GM21367 (cell line): ENCODE data around the gene TMEM117.

Experiments
- ATAC-seq: cut with Tn5 transposase; IDR thresholded peaks from one replicate; pipeline ENCODE4 v1.9.1; 2021; ENCODE audit not compliant: unreplicated experiment

TMEM117 gene

DNA sequence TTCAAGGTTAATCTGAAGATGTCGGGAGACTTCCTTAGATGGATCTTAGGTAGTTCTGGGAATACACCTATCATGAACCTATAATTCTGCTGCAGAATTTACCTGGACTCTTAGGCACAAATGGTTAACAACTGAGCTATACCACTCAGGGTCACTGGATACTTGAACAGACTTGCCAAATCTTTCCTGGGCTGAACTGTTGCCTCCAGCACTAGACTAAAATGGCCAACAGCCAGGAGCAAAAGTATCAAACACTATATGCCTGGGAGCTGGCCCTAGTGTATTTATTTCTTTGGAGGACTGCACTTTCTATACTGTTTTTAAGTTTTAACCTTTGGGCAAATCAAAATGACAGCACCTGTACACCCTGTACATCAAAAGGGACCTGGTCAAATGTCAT lies 252.8 kb downstream of the TMEM117 start:
- no peak for ATAC-seq

DNA sequence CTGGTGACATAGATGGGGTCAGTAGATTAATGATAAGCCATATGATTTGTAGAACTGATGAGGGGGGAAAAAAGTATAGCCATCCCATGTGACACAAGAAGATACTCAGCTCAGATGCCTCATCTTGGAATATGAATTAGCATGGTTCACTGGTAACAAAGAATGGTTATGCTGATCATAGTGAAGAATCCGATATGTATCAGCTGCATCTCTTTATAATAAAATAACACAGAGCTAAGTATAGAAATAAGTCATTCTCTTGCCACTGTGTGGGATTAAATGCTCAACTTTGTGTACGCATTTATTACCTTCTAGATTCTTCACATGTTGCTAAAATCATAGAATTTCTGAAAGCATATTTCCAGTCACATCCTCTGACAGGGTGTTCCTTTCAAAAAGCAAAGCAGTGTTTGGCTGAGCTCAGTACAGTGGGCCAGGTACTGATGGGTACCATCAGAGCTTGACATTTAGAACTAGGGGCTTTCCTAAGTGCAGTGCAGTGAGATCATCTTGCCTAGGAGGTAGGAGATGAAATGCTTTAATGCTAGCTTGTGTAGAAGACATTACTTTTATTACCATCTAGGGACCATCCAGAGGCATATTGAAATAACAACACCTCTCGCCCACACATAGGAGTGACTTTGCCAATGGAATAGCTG lies 256.2 kb downstream of the TMEM117 start:
- no peak for ATAC-seq

DNA sequence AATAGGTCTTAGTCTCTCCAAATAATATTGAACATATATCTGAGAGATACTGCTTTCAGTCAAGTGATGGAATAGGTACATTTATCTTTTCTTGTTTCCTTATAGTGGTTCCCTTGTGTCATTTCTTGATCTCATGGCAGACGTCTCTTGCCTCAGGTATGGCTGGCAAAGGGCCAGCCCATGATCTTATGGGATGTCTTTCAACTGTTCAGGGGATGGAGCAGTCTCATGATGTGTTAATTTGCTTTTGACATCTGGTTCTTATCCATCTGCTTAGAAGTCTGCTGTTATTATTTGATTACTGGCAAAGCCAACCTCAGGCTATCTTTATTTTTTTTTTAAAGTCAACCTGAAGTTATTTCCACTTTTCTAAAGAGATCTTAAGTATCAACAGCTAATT lies 262.9 kb downstream of the TMEM117 start:
- ATAC-seq, result no peak

DNA sequence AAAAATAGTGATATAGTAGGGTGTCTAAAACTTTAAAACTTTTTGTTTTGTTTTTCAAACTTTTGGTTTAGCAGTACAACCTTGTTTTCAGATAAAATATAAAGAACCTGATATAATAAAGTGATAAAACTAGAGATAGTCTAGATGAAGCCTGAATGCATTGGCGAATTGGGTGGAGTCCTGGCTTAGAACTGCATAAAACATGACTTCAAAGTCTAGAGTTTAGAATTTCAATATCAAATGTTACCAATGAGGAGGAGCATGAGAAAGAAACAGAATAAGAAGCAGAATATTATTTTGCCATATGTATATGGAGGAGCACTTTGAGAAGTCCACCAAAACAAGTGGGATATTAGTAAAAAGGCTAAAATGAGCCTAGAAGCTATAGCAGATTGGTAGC lies 263.6 kb downstream of the TMEM117 start:
- no peak for ATAC-seq

DNA sequence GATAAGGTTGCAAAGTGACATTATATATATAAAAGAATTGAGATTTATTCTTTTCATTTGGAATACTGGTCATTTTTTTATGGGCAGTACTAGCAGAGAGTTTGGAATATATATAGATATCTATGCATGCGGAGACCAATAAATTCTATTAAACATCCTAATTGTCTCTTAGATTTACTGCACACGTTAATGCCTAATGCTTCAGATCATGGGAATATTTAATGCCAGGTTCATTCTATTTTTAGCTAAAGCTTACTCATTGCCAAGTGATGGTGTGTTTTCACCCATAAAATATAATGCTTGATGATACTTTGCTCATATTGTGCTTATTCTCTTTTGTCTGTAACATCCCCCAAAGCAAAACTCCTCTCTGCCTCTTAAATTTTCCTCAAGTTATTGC lies 264.4 kb downstream of the TMEM117 start:
- ATAC-seq, result no peak

DNA sequence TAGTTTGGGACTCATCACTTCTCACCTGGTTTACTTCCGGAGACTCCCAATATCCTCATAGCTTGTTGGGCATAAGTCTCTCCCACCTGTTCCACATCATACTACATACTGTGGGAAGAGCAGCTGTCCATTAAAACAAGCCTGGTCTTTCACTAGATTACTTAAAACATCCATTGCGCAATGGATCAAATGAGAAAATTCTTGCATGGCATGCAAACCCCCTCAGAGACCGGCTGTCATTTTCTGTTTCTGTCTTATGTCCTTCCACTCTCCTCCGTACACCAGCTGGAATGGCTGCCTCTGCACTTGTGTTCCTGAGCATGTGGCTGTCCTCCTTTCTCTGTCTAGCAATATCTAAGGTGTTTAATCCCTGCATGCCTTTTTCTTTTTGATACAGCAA lies 265.6 kb downstream of the TMEM117 start:
- ATAC-seq, result no peak

DNA sequence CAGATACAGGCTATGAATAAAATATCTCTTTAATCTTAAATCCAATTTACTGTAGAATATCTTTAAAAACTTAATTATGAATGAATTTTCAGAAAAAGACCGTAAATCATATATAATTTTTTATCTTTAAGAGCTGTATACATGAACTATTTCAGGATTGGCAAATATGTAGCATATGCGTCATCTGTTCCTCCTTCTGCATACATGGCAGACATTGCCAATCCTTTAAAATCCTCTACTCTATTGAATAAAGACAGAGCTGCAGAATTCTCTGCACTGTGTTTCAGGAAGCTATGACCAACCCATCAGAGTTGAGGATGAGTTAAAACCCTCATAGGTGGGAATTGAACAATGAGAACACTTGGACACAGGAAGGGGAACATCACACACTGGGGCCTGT lies 279.0 kb downstream of the TMEM117 start:
- ATAC-seq, result no peak

DNA sequence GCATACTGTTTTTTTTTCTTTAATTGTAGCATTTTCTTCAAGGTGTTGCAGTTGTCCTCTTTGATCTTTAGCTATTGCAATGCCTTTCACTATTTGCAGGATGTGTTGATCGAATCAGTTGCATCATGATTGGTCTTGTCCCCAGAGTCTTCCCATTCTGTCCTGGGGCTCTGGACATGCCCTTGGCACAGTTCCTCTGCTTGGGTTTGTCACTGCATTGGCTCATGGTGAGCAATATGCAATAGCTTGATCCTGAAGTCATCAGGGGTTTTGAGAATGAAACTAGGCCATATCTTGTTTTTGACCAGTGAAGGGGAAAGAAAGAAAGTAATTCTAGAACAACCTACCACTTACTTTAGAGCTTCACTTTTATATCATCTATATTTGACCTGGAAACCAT lies 281.5 kb downstream of the TMEM117 start:
- no peak for ATAC-seq

DNA sequence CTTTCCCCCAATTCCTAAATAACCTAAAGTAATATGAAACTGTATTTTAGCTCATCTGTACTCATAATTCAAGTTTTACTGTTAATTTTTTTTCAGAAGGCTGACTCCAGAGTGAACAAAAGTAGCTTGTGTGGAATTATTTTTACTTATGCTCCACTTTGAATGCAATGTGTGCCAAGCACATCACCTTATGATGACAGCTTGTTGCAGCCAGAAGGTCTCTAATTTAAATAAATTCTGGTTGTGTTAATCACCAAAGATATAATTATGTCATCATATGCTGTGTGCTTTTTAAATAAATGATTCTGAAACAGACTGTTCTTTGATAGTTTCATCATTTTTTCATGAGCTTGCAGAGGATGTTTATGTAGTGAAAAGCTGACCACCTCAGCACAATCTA lies 283.1 kb downstream of the TMEM117 start:
- no peak for ATAC-seq

DNA sequence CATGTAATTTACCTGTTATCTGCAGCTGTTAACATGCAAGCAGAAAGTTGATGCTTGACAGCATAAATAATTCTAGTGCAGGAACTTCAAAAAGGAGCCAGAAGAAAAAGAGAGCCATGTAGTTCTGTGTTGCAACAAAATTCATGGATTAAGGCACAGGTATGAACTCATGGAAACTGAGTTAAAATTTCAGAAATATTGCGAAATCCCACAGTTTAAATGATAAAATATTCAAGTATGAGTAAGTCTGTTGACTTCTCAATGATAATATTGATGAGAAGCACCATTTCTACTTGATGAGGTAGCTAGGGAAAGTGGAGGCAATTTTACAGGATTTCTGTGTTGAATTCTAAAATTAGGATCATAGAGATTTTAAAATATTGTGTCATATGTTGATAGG lies 290.9 kb downstream of the TMEM117 start:
- no peak for ATAC-seq

DNA sequence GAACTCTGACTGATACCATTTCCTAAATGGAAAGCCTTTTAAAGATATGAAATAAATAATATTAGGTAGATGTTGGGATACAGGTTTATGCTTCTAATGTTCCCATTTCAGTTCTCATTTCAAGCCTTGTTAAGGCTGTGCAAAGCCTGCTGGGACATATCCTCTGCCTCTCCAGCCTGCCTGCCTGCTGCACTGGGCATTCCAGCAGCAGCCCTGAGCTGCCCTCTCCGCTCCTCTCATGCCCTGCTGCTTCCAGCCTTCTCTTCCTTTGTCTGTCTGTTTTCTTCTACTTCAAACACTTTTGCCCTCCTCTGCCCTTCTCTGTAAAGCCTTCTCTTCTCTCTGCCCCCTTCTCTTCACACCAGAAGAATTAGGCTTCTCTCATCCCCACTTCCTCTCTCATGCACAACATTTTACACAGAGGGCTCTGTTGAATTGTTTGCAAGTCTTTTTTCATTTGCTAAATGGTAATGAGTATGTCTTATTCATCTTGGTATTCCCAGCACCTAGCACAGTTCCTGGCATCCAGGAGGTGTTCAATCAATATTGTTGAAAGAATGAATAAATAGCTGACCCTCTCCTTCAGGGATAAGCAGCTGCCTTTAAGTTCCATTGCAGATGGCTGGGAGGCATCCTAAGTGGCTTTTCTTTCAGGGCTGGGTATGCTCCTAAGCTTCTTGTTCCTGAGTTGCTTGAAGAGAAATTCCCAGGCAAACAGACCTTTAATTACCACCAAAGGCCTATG lies 292.3 kb downstream of the TMEM117 start:
- no peak for ATAC-seq

DNA sequence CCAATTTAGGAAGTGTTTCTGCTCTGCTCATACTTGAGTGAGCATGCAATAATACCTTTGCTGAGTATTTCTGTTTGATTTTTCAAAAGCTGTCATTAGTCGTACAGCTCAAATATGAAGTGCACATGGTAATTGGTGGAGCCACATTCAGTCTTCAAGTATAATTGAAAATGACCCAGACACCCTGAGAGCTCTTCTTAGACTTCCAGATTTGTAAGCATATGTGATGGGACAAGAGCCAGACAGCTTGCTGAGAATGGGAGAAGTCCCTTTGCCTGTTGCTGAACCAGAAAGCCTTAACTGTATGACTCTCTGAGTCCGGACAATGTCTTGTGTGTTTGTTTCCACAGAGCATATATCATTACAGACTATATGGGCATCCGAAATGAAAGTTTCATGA lies 307.3 kb downstream of the TMEM117 start:
- ATAC-seq, result no peak

DNA sequence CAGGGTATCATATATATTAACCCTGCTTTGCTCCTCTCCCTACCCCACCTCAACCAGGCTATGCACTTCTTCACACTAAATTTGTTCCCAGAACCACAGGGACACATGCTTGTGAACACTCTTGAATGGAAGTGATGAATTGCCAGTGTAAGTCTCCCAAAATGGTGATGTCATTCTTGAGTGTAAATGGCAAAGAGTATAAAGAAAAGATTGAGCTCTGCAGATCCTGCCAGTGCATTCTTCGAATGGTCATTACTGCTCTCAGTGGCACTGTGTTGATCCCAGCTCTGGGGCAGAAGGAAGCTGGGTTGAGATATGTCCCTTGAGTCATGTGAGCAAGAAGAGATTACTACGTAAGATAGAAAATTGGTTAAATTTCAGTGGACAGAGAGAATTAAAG lies 313.1 kb downstream of the TMEM117 start:
- ATAC-seq, result no peak

DNA sequence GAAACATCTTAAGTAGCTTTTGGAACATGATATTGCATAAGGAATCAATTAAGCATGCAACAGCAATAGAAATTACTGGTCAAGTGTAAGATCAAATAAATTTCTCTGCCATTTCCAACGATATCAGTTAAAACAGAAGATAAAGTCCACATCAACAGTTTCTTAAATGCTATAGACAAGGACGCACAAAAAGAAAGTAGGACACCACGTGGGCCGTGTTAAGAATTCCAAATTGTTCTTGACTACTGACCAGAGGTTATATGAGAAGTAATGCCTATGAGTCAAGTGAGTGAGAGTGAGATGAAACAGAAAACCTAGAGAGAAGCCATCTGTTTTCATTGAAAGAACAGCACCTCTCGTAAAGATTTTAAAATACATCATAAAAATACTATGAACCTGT lies 318.2 kb downstream of the TMEM117 start:
- ATAC-seq, result no peak

DNA sequence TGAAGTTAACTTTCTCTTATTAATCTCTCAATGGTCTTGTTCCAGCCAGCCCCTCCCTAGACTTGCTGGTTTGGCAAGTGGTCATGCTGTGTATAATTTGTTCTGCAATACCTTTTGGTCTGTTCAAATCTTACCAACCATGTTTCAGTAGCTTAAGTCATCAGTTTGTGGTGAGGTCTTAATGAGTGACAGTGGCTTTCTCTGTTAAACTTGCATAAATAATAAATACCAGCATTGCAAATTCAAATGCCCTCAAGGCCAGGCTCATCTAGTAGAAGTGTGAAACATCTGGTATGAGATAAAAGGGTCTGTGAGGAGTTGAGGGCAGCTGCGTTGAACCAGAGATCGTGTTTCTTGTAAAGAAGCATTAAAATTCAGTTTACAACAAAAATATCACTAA lies 319.5 kb downstream of the TMEM117 start:
- ATAC-seq, result no peak

DNA sequence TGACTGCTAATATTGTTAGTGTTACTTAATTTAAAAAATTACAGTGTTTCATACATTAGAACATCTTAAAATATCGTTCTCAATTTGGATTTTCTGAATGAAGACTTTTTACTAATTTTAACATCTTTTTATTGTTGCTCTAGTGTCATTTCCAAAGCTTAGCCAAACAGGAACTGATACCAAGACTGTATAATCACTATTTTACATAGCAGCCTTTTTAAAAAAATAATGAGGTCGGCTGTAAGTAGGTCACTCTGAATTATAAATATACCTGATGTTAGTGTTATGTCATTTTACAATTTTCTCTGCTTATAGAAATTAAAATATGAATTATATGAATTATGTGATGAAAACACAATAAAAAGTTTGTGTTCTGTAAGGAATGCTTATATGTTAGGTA lies 321.5 kb downstream of the TMEM117 start:
- peak; percentile 96 for ATAC-seq

DNA sequence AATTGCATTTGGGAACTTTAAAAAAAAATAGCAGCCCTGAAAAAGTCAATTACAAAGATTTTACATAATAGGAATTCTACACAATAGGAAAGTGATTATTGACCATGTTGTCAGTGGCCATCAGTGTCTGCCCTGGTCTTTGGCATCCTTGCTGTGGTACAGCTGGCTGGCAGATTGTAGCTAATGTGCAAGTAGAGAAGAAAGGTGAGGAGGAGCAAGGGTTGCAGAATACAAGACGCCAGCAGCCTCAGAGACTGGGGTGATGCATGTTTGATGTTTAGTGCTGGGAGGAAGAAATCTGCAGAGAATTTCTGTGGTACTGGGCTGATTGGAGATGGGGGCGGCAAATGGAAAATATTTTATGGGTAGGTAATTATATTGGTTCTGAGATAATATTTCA lies 322.9 kb downstream of the TMEM117 start:
- no peak for ATAC-seq

DNA sequence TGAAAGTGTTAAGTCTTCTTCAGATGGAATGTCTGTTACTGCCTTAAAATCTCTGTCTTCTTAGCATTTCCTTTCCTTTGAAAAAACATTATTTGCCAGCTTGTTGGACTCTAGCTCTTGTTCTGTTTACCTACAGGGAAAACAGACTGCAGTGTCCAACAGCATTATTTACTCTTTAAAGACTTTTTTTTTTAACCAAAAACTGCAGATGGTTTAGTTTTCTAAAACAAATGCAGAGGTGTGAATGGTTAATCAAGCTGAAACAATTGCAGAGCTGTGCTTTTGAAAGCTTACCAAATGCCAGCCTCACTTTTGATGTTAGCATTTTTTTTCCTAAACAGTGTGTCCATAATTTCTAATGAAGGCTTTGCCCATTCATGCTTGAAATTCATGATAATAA lies 323.3 kb downstream of the TMEM117 start:
- no peak for ATAC-seq

DNA sequence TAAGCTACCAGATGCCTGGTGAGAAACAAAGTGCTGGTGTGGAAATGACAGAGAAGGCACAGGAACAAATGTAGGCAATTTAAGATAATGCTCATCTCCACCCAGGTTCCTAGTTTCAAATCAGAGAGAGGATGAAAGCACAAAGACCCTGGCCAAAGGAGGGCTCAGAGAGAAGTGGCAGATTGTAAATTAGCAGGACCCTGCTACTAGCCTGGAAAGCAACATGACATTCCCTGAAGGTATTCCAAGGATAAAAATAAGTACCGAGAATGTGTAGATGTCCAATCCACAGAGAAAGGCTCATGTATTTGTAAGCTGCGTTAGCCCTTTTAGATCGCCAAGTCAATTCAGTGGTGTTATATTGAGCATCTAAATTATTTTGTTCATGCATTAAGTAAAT lies 324.0 kb downstream of the TMEM117 start:
- no peak for ATAC-seq

DNA sequence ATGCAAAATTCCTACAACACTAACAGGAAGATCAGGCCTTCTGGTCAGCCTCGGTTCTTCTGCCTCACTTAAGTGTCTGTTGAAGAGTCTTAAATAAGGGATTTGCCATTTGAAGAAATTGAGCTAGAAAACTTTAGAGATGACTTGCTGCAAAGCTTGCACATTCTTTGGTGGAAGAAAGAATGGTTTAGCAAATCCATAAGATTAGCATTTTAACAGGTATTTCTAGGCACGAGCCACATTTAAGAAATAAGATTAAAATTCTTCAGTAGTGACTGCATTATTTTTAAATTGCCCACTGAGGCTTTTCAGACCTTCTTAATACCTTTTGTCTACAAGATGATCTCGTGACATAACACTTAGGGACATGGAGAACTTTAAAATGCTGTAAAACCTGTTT lies 327.1 kb downstream of the TMEM117 start:
- ATAC-seq, result no peak

DNA sequence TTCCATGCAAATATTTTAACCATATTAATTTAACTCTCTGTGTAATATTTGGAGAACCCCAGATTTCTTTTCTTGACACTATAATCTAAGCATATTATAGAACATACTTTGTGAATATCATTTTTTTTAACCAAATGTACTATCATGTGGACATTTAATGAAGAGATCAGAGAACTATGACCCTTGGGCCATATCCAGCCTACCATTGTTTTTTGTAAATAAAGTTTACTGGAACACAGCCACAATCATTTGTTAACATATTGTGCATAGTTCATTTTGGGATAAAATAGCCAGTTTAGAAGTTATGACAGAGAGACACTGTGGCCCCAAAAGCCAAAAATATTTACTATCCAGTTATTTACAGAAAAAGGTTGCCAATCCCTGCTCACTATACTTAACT lies 338.2 kb downstream of the TMEM117 start:
- no peak for ATAC-seq

DNA sequence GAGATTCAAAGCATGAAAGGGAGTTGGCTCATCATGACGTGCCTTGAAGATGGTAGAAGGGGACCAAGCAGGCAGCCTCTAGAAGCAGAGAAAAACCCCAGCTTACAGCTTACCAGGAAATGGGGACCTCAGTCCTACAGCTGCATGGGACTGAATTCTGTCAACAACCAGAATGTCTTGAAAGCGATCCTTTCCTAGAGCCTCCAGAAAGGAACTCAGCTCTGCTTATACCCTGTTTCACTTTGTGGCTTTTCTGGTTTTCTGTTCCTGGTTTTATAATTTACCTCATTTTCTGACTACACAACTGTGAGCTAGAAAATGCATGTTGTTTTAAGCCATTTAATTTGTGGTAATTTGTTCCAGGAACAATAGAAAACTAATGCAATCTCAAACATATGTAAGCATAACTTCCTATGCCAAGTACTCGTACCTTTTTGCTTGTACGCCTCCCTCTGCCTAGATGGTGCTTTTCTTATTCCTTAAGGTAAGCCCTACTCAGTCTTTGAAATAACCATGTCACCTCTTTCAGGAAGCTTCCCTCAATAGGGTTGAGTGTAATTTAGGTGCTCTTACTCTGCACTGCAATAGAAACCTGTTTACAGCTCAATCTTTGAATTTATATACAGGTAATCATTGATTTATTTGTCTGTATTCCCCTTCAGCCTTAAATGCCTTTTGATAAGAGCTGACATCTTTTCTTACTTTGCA lies 348.8 kb downstream of the TMEM117 start:
- peak; percentile 84 for ATAC-seq
